Panc1 (cell line): ENCODE results near the gene SUSD4. TPM values are rescaled to one million over a fixed set of nuclear protein-coding genes. Genes with fewer than 3 reads are reported as not detected.

Source experiments
- ATAC-seq: fragments of 200-7000 bp; cut with Tn5 transposase; 2 replicates; pipeline ENCODE4 v1.9.1; 2020; ENCODE audit warnings: mild to moderate bottlenecking, moderate library complexity
- BruUV-seq: library from RNA; stranded (reverse); fragments of 400-500 nt; replicated peaks from 2 replicates; lab custom pipeline; 2021; lab: Mats Ljungman, UMichigan
- CTCF ChIA-PET: fragments of 300-600 bp; sonication (Branson Sonifier 250); formaldehyde crosslinking; loops from one replicate; lab custom pipeline; 2022; ENCODE audit warnings: antibody characterized with exemption; lab: Charles Lee
- POLR2A ChIA-PET: fragments of 300-600 bp; sonication (Branson Sonifier 250); formaldehyde crosslinking; loops from one replicate; lab custom pipeline; 2022; ENCODE audit warnings: antibody characterized with exemption; lab: Charles Lee
- DNase-seq: peaks from one replicate; pipeline ENCODE4 v3.0.0-alpha.2; 2010; ENCODE audit warnings: low read depth, low spot score
- H3K27ac ChIP-seq: 2 replicates; pipeline ENCODE4 v1.5.1; 2011; ENCODE audit warnings: mild to moderate bottlenecking, low read length, inconsistent platforms
- H3K27me3 ChIP-seq: fragments of 200-500 bp; sonication (Bioruptor generic); 2 replicates; pipeline ENCODE4 v1.6.0; 2014; ENCODE audit warnings: low read length, inconsistent platforms; ENCODE audit not compliant: control insufficient read depth, insufficient read depth
- H3K36me3 ChIP-seq: fragments of 200-500 bp; sonication (Bioruptor generic); 2 replicates; pipeline ENCODE4 v1.5.1; 2014; ENCODE audit warnings: inconsistent platforms, mild to moderate bottlenecking, low read length, moderate library complexity; ENCODE audit not compliant: control insufficient read depth, insufficient read depth
- H3K4me1 ChIP-seq: 2 replicates; pipeline ENCODE4 v1.5.1; 2011; ENCODE audit warnings: inconsistent platforms, mild to moderate bottlenecking, low read length, moderate library complexity; ENCODE audit not compliant: control insufficient read depth, insufficient read depth
- H3K4me3 ChIP-seq, 2 experiments: 2 replicates each; pipeline ENCODE4 v1.5.1; 2011 to 2012; ENCODE audit warnings: low read depth in 2 of 2, low read length in 2 of 2, mild to moderate bottlenecking in 2 of 2, inconsistent platforms in 1 of 2, moderate library complexity in 1 of 2
- H3K9me3 ChIP-seq: fragments of 200-500 bp; sonication (Bioruptor generic); 2 replicates; pipeline ENCODE4 v1.5.1; 2014; ENCODE audit warnings: low read depth, mild to moderate bottlenecking, inconsistent platforms, low read length, moderate library complexity; ENCODE audit not compliant: control insufficient read depth, insufficient read depth
- CTCF ChIP-seq: fragments of 450-650 bp; IDR thresholded peaks from 2 replicates; pipeline ENCODE4 v1.5.1; 2017; ENCODE audit warnings: mild to moderate bottlenecking
- POLR2AphosphoS5 ChIP-seq: IDR thresholded peaks from 2 replicates; pipeline ENCODE4 v1.6.1; 2012; ENCODE audit warnings: mild to moderate bottlenecking, low read depth, low read length, moderate library complexity
- REST ChIP-seq, 2 experiments: IDR thresholded peaks; 2 replicates each; pipeline ENCODE4 v1.6.1; 2011 to 2012; ENCODE audit warnings: low read depth in 2 of 2, control low read depth in 1 of 2, low read length in 1 of 2, mild to moderate bottlenecking in 1 of 2, moderate library complexity in 1 of 2; ENCODE audit not compliant: insufficient read depth in 1 of 2
- SIN3A ChIP-seq: IDR thresholded peaks from 2 replicates; pipeline ENCODE4 v1.6.1; 2012; ENCODE audit warnings: low read depth, mild to moderate bottlenecking, low read length, moderate library complexity, borderline replicate concordance; ENCODE audit not compliant: insufficient read depth
- TCF7L2 ChIP-seq: IDR thresholded peaks from 2 replicates; pipeline ENCODE4 v1.6.1; 2011; ENCODE audit warnings: mild to moderate bottlenecking, low read depth, low read length, inconsistent platforms
- in situ Hi-C: cut with HindIII; loops from 2 replicates; pipeline ENCODE4 v1.10.0; 2016; ENCODE audit warnings: low sequenced_read_pairs, low pct_unique_long_range_greater_than_20kb
- intact Hi-C: fragments of 100-400 bp; cut with micrococcal nuclease; formaldehyde crosslinking; loops from one replicate; pipeline ENCODE4 v1.10.0; 2022; ENCODE audit not compliant: unreplicated experiment
- total RNA-seq: library from RNA; stranded (reverse); gene quantifications from one replicate; pipeline ENCODE4 v1.2.1, GENCODE V29; 2021; ENCODE audit not compliant: unreplicated experiment

SUSD4 gene
- total RNA-seq, 1 experiment from 2014 or later: 0.28 TPM

GRCh38 chr1:223240122-223240521 lies 123.9 kb downstream of the SUSD4 start:
- BruUV-seq: no TSS peak
- Histone ChIP-seq H3K27ac (no peak overlapping the region), H3K36me3 (no peaks in the 10 kb centered on the region), H3K9me3 (0 out of 2 replicates have a peak, but pooled peaks cover 3% of the 10 kb centered on the region), H3K27me3 (peaks cover 12% of the 10 kb centered on the region; the same call in 1 of the 2 replicates), H3K4me1 (no peaks in the 10 kb centered on the region), H3K4me3 (no peak overlapping the region)
- intact Hi-C loops: no loop called here
- in situ Hi-C loops: no loop called here
- DNase-seq: no peak
- CTCF ChIA-PET: no interaction called here
- TF ChIP-seq TCF7L2 (no peak), CTCF (no peak), SIN3A (no peak), POLR2AphosphoS5 (no peak), REST (IDR thresholded peaks at IDR 0.05; ENCODE audit: insufficient read depth in 1 of 2, low read depth in 2 of 2, low read length in 1 of 2) (no peak)
- POLR2A ChIA-PET: no interaction called here
- no peak for ATAC-seq

GRCh38 chr1:223235091-223235490 lies 128.9 kb downstream of the SUSD4 start:
- intact Hi-C loops: no loop called here

More at GRCh38 chr1:223235091-223235490, 128.9 kb downstream of the SUSD4 start:
- Histone ChIP-seq H3K4me1 (peaks cover 6% of the 10 kb centered on the region; the same call in 1 of the 2 replicates), H3K9me3 (0 out of 2 replicates have a peak, but pooled peaks cover 3% of the 10 kb centered on the region), H3K27ac (no peak overlapping the region), H3K36me3 (no peaks in the 10 kb centered on the region), H3K27me3 (peaks cover 5% of the 10 kb centered on the region; the same call in 1 of the 2 replicates), H3K4me3 (no peak overlapping the region)
- TF ChIP-seq REST (IDR thresholded peaks at IDR 0.05; ENCODE audit: insufficient read depth in 1 of 2, low read depth in 2 of 2, low read length in 1 of 2) (no peak), SIN3A (no peak), POLR2AphosphoS5 (no peak), TCF7L2 (no peak), CTCF (no peak)
- ChIA-PET POLR2A (no interaction called here), CTCF (no interaction called here)
- ATAC-seq (no peak), DNase-seq (no peak)
- BruUV-seq: no TSS peak
- in situ Hi-C loops: no loop called here
